ENCODE results near the gene ZBED5.
"Not testable (repeated sequence)": the region's sequence is repeated elsewhere in the genome, so short reads cannot be mapped to it uniquely, and the experiment has no call there.

Gene ZBED5

DNA sequence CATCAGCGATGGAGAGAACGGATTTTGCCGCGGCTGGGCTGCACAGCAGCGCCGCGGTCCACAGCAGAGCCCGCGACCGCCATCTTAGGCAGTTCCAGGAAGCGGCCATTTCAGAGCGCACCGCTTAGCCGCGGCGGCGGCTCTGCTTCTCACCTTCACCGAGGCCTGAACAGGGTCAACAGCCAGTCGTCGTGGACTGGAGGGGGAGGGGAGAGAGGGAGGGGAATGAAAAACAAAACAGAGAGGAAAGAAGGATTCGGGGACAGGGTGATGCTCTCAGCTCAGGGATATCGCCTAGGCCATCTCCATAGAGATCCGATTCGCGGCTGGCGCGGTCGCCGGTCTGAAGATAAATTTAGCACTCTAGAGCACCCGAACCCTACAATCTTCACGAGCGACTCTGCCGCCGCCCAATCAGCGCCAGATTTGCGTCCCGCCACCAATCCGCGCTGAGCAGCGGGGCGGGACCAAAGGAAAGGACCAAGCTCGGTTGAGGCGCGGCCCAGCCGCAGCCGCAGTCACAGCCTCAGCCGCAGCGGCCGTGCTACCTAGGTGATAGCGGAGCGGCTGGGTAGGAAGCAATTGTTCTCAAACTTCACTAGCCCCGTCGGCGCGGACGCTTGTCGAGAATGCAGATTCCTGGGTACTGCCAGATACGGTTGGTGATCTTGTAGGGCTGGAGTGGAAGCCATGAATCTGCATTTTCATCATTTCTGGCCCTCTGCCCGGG is at the start of gene ZBED5:
Gene ZBED5, minus strand, starts transcription at position 345 of the 730 bp plus-strand sequence. CDS start 3,108 bp downstream, outside the sequence.
- intact Hi-C loops (cut with DNase I), result loop anchor here (2.0 to 5.0 kb wide), 2 partner anchors 49 to 74 kb away; partner anchors contain the start of gene EIF4G2
- peak; percentile 96 to 100 (median 98) for DNase-seq

- intact Hi-C loops (cut with DNase I), result no loop called here
- DNase-seq, result no peak
These were observed 48.7 kb upstream of the ZBED5 start for GRCh38 chr11:10906521-10906920.

- intact Hi-C loops (cut with DNase I), result no loop called here
- no peak for DNase-seq
These were observed 44.6 kb upstream of the ZBED5 start for GRCh38 chr11:10902301-10903063.

DNA sequence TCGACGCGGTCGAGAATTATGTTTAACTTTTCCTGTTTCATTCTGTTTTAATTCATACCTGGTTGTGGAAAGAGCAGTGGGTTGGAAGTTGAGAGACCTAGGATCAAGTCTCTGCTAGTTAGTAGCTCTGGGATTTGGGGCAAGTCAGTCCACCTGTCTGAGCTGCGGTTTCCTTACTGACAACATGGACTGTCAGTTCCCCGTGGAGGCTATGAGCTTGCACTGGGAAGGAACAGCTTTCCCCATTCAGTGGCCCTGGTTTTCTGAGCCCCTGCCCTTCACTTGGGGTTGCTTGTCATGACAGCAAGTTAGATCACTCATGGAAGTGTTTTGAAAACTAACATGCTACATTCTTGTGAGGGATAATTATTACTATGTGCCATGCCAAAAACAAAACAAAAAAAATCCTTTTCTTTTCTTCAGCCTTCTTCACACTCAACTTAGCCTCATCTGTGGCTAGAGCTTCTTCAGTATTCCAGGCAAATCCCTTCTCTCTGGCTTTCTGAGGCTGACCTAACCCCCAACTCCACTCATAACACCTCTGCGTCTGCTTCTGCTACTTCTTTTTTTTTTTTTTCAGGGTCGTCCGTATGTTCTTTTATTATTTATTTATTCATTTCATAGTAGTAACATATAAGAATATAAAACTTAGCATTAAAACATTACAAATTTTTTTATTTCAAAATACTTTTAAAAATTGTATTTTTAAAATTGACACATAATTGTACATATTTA is 43.0 kb upstream of the ZBED5 start:
- no peak for DNase-seq
- intact Hi-C loops (cut with DNase I), result no loop called here

- intact Hi-C loops (cut with DNase I), result no loop called here
- DNase-seq, result no peak
These were observed 41.4 kb upstream of the ZBED5 start for GRCh38 chr11:10899121-10899830.

GRCh38 chr11:10898763-10899025 is 40.8 kb upstream of the ZBED5 start:
- intact Hi-C loops (cut with DNase I), result no loop called here
- DNase-seq, result no peak

DNA sequence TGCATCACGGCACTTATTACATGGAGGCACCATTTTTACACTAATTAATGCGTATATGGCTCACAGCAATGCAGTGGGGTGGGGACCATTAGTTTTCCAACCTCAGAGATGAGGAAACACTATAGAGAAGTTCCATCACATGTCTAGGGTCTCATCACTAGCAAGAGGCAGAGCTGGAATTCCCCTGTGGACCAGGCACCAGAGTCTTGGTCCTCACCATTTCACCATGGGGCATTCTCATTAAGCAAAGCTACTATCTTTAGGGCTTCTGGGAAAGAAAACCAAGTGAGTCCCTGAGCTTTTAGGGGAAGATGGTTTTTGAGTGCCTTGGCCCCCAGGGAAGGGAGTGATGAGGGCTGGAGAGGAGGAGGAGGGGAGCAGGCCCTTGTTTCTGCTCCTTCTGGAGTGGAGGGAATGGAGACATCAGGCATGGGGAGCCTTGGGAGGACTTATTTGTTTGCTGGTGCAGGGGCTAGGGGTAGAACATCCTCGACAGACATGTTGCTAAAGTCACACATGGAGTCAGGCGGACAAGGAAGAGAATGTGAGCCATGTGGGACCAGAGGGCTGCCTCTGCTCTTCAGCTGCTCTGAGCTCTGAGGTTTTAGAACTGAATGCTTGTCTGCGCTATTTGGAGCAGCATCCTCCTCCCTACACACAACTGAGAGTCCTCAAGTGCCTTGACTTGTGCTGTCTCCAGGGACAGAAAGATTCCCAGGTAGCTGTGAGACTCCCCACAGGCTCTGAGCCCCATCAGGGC is 40.3 kb upstream of the ZBED5 start:
- DNase-seq, result no peak
- intact Hi-C loops (cut with DNase I), result no loop called here

- intact Hi-C loops (cut with DNase I), result no loop called here
- no peak for DNase-seq
These were observed 39.3 kb upstream of the ZBED5 start for GRCh38 chr11:10897150-10897549.

- no peak for DNase-seq
- intact Hi-C loops (cut with DNase I), result no loop called here
These were observed 38.6 kb upstream of the ZBED5 start for GRCh38 chr11:10896493-10896892.

DNA sequence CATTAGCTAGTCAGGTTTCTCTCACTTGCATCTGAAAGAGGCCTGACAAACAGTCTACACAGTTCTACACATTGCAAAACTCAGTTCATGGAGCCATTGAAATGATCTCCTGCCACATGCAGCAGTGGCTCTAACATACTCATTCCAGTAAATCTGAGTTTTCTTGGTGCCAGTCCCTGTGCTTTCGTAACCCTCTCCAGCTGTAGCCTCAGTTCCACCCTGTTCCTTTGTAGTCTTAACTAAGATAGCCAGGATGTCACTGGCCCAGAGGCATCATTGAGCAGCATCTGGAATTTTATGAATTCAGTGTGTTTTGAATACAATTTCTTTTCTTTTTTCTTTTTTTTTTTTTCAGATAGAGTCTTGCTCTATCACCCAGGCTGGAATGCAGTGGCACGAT is 37.4 kb upstream of the ZBED5 start:
- no peak for DNase-seq
- intact Hi-C loops (cut with DNase I), result no loop called here

- DNase-seq, result no peak
- intact Hi-C loops (cut with DNase I), result no loop called here
These were observed 36.8 kb upstream of the ZBED5 start for GRCh38 chr11:10894666-10895065.

DNA sequence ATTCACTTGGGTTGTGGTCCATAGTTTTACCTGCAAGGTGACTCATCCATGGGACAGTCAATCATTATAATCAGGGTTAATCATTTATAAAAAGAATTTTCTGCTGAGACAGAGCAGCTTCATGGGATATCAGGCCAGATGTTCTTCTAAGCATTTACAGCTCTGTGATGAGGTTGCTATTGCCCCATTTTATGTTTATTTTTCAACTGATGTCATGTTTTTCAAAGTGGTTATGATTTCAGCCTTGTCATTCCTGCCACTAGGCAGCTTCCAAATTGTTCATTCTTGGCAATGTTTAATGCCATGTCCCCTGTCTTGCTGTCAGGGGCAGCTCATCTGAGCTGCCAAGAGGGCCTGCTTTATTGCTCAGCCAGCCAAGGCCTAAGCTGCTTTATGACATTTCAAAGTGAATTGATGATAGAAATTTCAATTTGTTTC is 35.9 kb upstream of the ZBED5 start:
- intact Hi-C loops (cut with DNase I), result no loop called here
- DNase-seq, result no peak

DNA sequence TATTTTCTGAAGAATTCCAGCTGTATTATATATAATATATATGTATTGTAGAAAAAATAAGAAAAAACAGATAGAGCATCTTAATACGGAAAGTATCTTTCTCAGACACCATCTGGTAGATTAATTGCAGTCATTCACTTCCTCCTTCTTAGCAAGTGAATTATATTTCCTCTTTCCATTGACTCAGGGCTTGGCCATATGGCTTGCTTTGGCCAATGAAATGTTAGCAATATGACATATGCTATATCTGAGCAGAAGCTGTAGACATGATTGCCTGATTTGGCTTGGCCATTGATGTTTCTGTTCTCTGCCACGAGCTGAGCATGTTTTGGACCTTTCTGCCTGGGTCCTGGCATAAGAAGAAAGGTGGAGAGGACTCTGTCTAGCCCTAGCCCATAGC is 34.4 kb upstream of the ZBED5 start:
- intact Hi-C loops (cut with DNase I), result no loop called here
- no peak for DNase-seq

DNA sequence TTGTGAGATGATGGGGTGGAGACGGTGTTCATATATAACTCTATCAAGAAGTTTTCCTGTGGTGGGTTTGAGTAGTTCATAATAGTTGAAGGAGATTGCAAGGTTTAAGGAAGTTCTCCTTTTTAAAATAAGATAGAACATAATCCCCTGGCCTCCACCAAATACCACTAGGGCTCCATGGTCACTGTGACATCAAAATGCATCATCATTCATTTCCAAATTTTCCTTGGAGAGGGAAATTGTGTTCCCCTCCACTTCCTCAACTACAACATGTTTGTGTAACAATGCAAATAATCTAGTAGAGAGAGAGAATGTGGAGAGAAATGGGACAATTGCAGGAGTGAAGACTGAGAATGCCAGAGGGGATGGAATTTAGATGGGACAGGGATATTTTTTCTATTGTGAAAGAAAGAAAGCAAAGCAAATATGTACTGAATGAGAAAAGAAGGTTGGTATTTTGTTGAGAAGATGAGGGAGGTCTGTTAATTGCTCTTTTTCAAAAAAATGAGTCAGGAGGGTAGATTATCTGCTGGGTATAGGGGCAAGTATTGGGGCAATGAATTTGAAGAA is 33.4 kb upstream of the ZBED5 start:
- intact Hi-C loops (cut with DNase I), result no loop called here
- no peak for DNase-seq

GRCh38 chr11:10890083-10890482 is 32.2 kb upstream of the ZBED5 start:
- intact Hi-C loops (cut with DNase I); DNase-seq: not testable (repeated sequence)

- intact Hi-C loops (cut with DNase I), result no loop called here
- no peak for DNase-seq
These were observed 29.5 kb upstream of the ZBED5 start for GRCh38 chr11:10887307-10887706.

GRCh38 chr11:10886652-10887250 is 28.9 kb upstream of the ZBED5 start:
- intact Hi-C loops (cut with DNase I), result no loop called here

GRCh38 chr11:10885703-10886363 is 28.0 kb upstream of the ZBED5 start:
- intact Hi-C loops (cut with DNase I), result no loop called here
- DNase-seq, result no peak

More at GRCh38 chr11:10886652-10887250, 28.9 kb upstream of the ZBED5 start:
- DNase-seq, result no peak

All from head of caudate nucleus (tissue), 42 donors.